NB4 (cell line): ENCODE measurements around the gene NHP2.

ENCODE experiments used
- CTCF ChIP-seq: IDR thresholded peaks from one replicate; pipeline ENCODE4 v1.5.1; 2012; ENCODE audit warnings: low read depth, low read length
- POLR2A ChIP-seq: IDR thresholded peaks from 2 replicates; pipeline ENCODE4 v1.6.1; 2011; ENCODE audit warnings: mild to moderate bottlenecking; ENCODE audit not compliant: insufficient read length; ENCODE audit errors: extremely low read depth
- TF ChIP-seq, protein P1 (sequence below): IDR thresholded peaks from 2 replicates; pipeline ENCODE4 v1.6.1; 2011; ENCODE audit warnings: low read depth, low read length

GRCh38 chr5:178150977-178151734 is 2.5 kb downstream of the NHP2 start:
- TF ChIP-seq POLR2A (no peak), CTCF (no peak)
- TF ChIP-seq, protein P1, sequence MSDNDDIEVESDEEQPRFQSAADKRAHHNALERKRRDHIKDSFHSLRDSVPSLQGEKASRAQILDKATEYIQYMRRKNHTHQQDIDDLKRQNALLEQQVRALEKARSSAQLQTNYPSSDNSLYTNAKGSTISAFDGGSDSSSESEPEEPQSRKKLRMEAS = no peak
